ENCODE data around the gene SYNPO2L. TPM values are rescaled to one million over a fixed set of nuclear protein-coding genes. Genes with fewer than 3 reads are reported as not detected.

Gene SYNPO2L
- polyA plus RNA-seq, 1 donor, result 1.6 TPM

GRCh38 chr10:73649876-73650536 lies 5.8 kb downstream of the SYNPO2L start:
- DNase-seq, result no peak

DNA sequence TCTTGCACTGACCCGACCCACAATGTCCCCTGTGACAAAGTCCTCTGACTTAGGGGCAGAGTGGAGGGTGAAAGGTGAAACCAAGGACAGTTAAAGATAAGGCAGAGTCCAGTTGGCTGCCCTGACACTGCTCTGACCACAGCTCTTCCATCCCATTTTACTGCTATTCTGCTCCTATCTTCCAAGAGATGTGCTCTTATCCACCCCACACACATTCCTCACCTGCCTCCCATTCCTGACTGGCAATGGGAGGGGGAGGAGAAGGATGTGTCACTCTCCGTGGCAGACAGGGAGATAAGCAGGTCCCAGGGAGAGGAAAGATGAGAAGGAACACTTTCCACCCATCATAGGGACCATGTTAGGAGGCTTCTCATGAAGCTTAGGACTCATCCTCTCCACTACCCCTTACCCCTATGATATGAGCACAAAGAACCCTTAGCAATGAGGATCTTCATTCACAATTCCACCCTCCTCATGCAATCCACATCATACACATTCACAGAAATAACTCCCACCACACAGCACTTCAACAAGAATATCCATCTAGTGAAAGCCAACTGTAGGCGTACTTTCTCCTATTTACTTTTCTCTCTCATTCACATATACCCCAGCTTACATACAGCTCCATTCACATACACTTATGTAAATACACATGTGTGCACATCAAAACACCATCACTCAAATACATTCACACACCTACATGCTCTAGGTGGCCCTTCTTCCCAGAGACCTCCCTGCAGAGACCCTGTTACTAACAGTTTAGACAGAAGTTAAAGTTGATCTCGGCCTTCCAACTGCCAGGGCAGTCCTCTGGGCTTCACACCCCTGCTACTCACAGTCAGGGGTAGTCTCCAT lies 6.6 kb downstream of the SYNPO2L start:
- no peak for DNase-seq

- DNase-seq, result no peak
Measured at GRCh38 chr10:73647875-73648651, 7.8 kb downstream of the SYNPO2L start.

DNA sequence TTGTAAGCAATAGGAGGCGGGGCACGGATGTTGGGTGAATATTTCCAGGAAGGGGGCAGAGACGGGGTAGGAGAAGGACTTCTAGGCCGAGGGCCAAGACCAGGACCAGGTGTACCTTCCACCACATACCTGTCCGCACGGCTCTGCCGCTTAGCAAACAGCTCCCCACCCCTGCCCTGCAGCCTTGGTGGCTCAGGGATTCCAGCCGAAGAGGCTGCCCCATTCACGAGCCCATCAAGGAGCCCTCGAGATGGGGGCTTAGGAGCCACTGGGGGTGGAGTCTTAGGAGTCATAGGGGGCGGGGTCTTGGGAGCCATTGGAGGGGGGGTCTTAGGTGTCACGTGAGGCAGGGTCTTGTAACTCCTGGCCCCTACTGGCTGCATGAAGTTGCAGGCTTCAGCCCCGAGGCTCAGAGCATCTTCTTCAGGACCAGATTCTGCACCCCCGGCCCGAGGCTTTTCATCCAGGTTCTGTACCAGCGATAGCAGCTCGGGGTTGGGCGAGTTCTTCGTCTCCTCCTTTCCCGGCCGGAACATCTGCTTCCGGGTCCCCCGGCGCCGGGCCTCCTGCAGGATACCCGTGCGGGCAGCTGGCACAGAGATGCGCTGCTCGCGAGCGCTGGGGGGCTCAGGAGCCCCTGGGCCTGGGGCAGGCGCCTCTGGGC lies 8.5 kb downstream of the SYNPO2L start:
- DNase-seq, result peak; percentile 79

GRCh38 chr10:73646598-73647041 lies 9.2 kb downstream of the SYNPO2L start:
- DNase-seq, result no peak

GRCh38 chr10:73645251-73645650 lies 10.6 kb downstream of the SYNPO2L start:
- DNase-seq, result no peak

GRCh38 chr10:73644767-73645166 lies 11.1 kb downstream of the SYNPO2L start:
- no peak for DNase-seq

GRCh38 chr10:73644015-73644743 lies 11.7 kb downstream of the SYNPO2L start:
- peak; percentile 73 for DNase-seq

DNA sequence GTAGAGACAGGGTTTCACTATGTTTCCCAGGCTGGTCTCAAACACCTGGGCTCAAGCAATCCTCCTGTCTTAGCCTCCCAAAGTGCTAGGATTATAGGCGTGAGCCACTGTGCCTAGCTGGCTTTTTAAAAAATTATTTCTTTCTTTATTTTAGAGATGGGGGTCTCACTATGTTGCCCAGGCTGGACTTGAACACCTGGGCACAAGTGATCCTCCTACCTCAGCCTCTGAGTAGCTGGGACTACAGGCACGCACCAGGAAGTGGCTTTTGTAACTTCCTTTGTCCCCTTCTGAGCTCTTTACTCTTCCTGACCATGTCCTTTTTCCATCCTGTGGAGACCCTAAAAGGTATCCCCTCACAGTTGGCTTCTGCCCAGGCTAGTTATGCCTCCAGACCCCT lies 12.5 kb downstream of the SYNPO2L start:
- no peak for DNase-seq

- DNase-seq, result no peak
Measured at GRCh38 chr10:73641328-73642060, 14.3 kb downstream of the SYNPO2L start, which contains the start of gene MYOZ1. TSS of gene MYOZ1 (minus strand) at chr10:73641474. CDS start at chr10:73640017, 1,457 bp downstream.

DNA sequence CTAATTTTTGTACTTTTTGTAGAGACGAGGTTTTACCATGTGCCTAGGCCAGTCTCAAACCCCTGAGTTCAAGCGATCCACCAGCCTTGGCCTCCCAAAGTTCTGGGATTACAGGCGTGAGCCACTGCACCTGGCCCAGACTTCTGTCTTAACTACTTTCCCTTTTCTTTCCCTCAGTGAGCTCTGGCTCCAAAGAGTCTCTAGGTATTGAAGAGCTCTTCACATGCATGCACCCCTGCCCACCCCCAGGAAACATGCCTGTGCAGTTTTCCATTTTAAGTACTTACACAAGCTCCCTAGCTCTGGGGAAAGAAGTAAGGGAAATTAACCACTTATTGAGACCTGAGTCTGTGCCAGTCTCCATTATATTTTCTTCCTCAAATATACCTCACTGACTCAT lies 16.5 kb downstream of the SYNPO2L start:
- DNase-seq, result no peak

DNA sequence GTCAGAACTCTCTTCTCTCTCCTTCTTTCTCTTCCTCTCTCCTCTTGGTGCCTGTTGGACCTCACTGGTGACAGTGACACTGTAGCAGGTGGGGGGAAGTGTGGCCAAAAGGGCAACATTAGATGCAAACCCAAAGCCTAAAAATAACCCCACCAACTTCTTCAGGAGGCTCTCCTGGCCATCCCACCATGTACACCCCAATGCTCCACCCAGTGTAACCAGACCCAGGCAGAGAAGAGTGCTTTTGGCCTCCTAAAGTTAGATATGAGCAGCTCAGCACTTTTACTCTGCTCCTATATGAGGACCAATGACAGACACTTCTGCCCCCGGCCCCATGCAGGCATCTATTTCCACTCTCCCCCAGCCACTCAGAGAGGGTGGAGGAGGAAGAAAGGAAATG lies 20.0 kb downstream of the SYNPO2L start:
- DNase-seq, result no peak

DNA sequence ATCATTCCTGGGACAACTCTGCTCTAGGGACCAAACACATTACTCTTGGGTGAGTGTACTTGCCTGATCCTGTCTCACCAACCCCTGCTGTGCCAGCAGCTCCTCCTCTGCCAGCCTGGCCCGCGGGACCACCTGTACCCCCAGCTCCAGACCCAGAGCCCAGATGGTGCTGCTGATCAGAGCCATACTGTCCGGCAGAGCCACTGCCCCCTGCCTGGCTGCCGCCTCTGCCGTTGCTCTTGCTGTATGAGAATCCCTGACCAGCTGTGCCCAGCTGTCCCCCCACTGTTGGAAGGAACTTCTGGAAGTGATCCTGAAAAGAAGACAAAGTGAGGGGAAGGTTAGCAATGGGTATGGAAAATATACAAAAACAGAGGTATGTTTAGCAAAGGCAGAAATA lies 21.4 kb downstream of the SYNPO2L start:
- no peak for DNase-seq

DNA sequence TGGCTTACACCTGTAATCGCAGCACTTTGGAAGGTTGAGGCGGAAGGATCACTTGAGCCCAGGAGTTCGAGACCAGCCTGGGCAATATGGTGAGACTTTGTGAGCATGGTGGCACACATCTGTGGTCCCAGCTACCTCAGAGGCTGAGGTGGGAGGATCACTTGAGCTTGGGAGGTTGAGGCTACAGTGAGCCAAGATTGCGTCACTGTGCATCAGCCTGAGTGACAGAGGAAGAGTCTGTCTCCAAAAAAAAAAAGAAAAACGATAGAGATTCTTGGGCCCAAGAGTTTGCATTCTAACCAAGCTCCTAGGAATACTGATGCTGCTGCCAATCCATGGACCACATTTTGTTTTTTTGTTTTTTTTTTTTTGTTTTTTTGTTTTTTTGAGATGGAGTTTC lies 26.7 kb downstream of the SYNPO2L start:
- no peak for DNase-seq

GRCh38 chr10:73628405-73628804 lies 27.4 kb downstream of the SYNPO2L start:
- DNase-seq, result no peak

GRCh38 chr10:73627300-73627699 lies 28.5 kb downstream of the SYNPO2L start:
- no peak for DNase-seq

- DNase-seq, result peak; percentile 99
Measured at GRCh38 chr10:73625884-73626752, 29.7 kb downstream of the SYNPO2L start.

GRCh38 chr10:73625004-73625883 lies 30.6 kb downstream of the SYNPO2L start:
- no peak for DNase-seq

- DNase-seq, result no peak
Measured at GRCh38 chr10:73623056-73623455, 32.8 kb downstream of the SYNPO2L start.
